Globus pallidus (tissue), 1 donor: ENCODE results near the gene IL36B.
"Not testable (repeated sequence)": the region's sequence is repeated elsewhere in the genome, so short reads cannot be mapped to it uniquely, and the experiment has no call there.

ENCODE experiments used
- DNase-seq: peaks from one replicate; pipeline ENCODE4 v3.0.0-alpha.2; 2015; ENCODE audit warnings: low spot score

IL36B gene

GRCh38 chr2:113052396-113052917, at the start of gene IL36B:
Gene IL36B, minus strand, starts transcription at chr2:113052867.
- DNase-seq = no peak

GRCh38 chr2:113102133-113102532, 49.5 kb upstream of the IL36B start:
- no peak for DNase-seq

DNA sequence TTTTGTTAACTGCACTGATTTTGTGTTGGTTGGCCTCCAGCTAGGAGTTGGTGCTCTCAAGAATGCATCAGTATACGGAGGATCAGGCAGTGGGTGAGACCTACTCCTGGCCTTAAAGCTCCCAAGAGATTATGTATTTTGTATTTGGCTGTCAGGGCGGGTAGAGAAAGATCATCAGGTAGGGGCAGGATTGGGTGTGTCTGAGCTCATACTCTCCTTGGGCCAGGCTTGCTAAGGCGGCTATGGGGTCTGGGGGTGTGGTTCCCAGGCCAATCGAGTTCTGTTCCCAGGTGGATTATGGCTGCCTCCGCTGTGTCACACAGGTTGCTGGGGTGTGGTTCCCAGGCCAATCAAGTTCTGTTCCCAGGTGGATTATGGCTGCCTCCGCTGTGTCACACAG, 45.9 kb upstream of the IL36B start:
- DNase-seq = no peak

DNA sequence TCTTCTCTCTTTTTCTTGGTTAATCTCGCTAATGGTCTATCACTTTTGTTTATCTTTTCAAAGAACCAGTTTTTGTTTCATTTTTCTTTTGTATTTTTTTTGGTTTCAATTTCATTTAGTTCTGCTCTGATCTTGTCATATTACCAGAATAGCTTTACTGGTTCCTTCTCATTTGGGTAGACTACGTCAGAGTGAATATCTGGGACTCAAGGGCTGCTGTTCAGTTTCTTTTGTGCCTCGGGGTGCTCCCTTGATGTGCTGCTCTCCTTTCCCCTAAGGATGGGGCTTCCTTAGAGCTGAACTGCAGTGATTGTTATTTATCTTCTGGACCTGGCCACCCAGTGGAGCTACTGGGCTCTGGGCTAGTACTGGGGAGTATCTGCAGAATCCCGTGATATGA, 45.4 kb upstream of the IL36B start:
- no peak for DNase-seq

DNA sequence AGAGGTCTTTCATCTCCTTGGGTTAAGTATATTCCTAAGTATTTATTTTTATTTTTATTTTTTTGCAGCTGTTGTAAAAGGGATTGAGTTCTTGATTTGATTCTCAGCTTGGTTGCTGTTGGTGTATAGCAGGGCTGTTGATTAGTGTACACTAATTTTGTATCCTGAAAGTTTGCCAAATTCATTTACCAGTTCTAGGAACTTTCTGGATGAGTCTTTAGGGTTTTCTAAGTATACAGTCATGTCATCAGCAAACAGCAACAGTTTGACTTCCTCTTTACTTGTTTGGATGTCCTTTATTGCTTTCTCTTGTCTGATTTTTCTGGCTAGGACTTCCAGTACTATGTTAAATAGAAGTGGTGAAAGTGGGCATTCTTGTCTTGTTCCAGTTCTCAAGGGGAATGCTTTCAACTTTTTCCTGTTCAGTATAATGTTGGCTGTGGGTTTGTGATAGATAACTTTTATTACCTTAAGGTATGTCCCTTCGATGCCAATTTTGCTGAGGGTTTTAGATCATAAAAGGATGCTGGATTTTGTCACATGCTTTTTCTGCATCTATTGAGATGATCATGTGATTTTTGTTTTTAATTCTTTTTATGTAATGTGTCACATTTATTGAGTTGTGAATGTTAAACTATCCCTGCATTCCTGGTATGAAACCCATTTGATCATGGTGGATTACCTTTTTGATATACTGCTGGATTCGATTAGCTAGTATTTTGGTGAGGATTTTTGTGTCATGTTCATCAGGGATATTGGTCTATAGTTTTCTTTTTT, 44.4 kb upstream of the IL36B start:
- DNase-seq = not testable (repeated sequence)

DNA sequence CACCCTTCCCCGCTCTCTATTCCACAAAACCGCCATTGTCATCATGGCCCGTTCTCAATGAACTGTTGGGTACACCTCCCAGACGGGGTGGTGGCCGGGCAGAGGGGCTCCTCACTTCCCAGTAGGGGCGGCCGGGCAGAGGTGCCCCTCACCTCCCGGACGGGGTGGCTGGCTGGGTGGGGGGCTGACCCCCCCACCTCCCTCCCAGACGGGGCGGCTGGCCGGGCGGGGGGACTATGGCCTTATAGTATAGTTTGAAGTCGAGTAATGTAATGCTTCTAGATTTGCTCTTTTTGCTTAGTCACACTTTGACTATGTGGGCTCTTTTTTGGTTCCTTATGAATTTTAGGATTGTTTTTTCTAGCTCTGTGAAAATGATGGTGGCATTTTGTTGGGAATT, 43.6 kb upstream of the IL36B start:
- DNase-seq = not testable (repeated sequence)

GRCh38 chr2:113093613-113093977, 40.9 kb upstream of the IL36B start:
- no peak for DNase-seq

DNA sequence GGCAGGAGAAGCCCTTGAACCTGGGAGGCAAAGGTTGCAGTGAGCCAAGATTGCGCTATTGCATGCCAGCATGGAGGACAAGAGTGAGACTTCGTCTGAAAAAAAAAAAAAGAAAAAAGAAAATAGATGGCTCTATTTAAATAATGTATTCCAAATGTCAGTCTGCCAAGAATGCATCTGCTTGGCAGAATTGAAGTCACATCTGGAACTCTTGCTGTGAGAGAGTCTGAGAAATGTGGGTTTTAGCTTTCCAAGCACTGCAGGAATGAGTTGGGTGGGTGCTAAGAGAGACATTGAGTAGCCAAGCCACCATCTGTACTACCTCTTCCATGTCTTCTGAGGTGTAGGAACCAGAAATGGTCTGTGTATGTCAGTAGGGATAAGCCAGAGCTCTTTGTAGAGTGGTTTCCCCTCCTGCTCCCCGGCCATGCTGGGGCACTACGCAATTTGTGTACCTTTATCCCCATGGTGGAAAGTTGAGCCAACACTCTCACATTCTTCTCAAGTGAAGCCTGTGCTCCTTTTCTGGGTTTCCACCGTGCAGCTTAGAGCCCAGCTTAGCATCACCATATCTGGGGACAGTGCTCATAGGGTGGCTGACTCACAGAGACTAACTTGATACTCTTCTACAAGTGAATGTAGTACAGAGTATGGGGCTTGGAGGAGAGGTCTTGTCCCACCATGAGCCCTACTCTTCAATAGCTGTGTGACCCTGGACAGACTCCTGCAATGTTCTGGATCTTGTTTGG, 40.4 kb upstream of the IL36B start:
- DNase-seq = no peak

DNA sequence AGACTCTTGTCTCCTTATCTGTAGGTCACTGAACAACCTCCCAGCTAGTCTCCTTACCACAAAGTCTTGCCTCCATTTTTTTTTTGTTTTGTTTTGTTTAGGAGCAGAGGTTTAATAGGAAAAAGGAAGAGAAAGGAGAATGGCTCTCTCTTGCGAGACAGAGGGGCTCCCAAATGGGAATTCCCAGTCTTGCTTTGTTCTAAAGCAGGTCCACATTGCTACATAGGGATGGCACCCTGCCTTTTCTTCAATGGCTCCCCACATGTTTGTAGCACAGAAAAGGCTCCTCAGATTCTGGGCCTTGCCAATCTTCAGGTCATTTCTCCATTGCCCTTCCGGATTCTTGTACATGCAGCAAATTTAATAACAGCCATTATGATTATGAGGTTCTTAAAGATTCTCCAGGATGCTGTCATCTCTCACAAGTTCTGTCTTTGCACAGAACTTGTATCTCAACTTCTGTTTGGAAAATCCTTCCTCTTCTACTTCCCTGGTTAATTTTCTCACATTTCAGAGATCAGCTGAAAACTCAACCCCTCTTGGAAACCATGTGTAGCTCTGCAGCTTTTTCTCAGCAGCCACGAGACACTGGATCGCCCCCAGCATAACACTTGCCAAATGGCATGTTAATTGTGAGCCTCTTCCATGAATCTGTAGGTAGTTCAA, 38.7 kb upstream of the IL36B start:
- no peak for DNase-seq

- peak; percentile 14 for DNase-seq
Measured at GRCh38 chr2:113089916-113090315, 37.2 kb upstream of the IL36B start.

GRCh38 chr2:113088213-113088992, 35.7 kb upstream of the IL36B start:
- DNase-seq = no peak

DNA sequence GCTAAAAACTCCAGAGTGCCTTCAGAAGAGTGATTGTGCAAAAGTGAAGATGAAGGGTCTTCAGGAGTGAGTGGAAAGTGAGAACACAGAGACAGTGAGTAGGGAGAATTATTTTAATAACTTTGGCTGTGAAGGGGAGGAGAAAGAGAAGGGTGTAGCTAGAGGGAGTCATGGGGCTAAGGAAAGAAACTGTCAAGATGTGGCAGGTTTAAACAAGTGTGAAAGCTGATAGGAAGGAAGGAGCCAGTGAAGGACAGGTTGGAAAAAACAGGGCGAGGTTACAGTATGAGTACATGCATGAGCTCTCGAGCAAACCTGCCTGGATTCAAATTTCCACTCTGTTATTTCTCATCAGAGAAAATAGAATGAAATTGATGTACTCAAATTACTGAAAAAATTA, 32.9 kb upstream of the IL36B start:
- DNase-seq = no peak

DNA sequence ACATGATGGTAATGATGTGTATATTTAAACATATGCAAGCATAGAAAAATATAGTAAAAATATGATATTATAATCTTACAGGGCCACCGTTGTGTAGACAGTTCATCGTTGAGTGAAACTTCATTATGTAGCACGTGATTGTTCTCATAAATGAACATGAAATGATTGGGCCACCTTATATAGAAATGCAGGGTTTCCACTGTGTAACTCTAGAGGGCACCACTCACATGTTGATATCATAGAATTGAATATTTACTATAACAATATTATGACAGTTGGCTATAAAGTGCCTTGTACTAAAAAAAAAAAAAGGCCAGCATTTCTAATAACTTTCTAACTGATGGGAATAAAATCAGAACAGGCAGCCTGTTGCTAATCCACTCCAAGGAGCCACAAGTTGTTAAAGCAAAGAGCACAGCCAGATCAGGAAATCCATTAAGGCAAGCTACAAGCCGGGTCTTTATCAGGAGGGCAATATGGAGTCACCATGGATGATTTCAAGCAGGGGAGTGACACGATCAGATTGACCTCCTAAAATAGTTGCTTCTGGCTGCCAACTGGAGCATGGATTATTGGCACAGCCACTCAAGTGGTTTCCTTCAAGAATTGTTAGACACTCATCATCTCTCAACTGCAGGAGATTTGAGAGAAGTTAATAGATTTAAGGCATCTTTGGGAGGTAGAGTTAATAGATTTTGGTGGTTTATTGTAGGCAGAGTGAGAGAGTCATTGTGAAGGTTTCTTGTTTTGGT, 31.8 kb upstream of the IL36B start:
- no peak for DNase-seq

- no peak for DNase-seq
Measured at GRCh38 chr2:113083296-113083695, 30.6 kb upstream of the IL36B start.

DNA sequence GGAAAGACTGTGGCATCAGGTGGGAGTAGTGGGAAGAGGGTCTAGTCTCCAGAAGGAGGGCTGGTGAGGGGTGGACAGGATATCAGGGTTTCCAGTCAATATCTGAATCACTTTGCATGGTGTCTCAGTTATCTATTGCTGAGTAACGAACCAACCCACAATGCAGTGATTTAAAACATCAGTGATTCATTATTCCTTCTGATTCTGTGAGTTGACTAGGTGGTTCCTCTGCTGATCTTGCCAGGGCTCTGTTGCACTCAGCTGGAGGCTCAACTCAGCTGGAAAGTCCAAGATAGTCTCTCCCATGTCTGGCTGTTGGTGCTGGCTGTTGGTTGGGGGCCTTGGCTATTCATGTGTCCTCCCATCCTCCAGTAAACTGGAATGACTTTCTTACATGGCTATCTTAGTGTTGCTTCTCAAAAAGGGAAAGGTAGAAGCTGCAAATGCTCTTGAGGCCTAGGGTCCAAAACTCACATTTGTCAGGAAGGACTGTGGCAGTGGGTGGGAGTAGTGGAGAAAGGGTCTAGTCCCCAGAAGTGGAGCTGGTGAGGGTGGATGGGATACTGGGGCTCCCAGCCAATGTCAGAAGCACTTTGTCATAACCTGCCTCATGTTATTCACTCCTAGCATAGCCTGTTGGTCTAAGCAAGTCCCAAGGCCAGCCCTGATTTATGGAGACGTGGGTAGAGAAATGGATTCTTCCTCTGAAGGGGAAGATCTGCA, 29.0 kb upstream of the IL36B start:
- DNase-seq = no peak

DNA sequence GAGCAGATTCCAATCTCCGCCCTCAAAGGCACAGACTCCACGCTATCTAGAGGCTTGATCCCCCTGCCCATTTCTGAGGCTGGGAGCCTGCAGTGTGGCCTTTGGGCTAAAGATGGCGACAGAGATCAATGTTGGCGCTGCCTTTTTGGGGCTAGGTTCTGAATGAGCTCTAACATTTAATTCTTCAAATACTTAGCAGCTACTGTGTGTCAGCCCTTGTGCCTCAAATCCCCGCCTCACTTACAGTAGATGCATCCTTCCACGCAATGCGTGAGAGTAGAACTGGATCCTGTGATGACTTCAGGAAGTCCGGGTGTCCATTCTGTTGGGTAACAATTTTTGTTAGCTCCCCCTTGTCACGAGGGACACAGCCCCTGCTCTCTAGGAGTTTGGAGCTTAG, 27.5 kb upstream of the IL36B start:
- no peak for DNase-seq

DNA sequence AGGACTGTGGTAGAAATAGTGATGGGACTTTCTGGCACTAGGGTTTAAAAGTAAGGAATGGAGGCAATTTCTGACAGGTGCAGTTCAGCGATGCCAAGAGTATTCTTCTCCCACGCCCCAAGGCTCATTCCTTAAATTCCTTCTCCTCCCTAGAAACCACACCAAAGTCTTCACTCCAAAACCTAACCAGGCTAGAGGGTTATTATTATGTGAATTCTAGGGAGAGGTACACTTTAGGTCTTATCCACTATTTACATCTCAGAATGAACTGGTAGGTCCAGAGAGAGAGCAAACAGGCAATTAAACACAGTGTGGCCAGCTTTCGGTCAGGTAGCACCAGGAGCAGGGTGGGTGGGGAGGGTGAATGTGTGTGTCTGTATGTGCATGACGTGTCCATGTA, 26.5 kb upstream of the IL36B start:
- no peak for DNase-seq

DNA sequence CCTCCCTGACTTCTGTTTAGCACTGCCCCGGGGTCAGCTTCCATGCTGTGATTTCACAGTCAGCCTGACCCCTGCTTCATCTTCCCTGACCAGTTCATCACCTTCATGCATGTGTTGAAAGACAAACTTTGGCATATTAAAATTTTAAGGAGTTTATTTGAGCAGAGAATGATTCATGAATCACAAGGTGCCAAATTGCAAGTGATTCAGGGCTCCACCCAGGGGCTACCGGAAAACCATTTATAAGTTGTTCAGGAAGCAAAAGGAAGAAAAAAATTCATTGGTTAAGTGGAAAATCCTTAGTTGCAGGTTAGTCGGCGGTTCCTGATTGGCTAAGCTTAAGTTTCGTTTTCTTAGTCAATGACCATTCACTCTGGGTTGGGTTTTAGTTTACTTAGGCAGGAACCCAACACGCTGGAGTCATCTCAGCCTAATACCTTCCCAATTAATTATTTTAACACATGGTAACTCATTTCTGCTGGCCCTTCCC, 25.7 kb upstream of the IL36B start:
- no peak for DNase-seq

GRCh38 chr2:113077921-113078320, 25.3 kb upstream of the IL36B start:
- no peak for DNase-seq

DNA sequence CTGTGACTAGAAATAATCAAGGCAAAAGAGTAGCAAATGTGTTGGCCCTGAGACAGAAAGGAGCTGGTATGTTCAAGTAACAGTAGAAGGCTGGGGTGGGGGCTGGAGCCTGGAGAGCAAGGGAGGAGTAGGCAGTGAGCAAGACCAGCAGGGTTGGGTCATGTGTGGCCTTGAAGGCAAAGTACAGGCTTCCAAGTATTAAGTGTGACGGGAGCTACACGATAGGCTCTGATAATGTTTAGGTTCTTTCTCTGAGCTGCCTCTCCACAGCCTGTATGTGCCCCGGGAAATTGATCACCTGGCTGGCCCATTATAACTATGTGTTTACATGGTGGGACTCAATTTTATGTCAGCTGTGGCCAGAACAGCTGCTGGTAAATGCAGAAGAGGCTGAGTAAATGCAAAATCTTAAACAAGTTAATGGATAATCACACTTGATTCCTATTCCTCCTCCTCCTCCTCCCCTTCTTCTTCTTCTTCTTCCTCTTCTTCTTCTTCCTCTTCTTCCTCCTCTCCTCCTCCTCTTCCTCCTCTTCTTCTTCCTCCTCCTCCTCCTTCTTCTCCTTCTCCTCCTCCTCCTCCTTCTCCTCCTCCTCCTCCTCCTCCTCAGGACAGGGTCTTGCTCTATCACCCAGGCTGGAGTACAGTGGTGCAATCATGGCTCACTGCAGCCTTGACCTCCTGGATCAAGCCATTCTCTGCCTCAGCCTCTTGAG, 24.4 kb upstream of the IL36B start:
- DNase-seq = no peak
